ENCODE measurements around the gene ERBB4.

Gene ERBB4

GRCh38 chr2:211875488-211875887 is 663.1 kb downstream of the ERBB4 start:
- no peak for DNase-seq

GRCh38 chr2:211868996-211869533 is 669.5 kb downstream of the ERBB4 start:
- no peak for DNase-seq

GRCh38 chr2:211867845-211868451 is 670.7 kb downstream of the ERBB4 start:
- DNase-seq, result no peak

GRCh38 chr2:211864328-211864727 is 674.3 kb downstream of the ERBB4 start:
- DNase-seq, result no peak

- DNase-seq, result no peak
Observed at GRCh38 chr2:211860224-211860623, 678.4 kb downstream of the ERBB4 start.

GRCh38 chr2:211854832-211855231 is 683.8 kb downstream of the ERBB4 start:
- DNase-seq, result no peak

- no peak for DNase-seq
Observed at GRCh38 chr2:211846714-211847113, 691.9 kb downstream of the ERBB4 start.

GRCh38 chr2:211846036-211846400 is 692.6 kb downstream of the ERBB4 start:
- DNase-seq, result no peak

GRCh38 chr2:211845338-211846035 is 693.1 kb downstream of the ERBB4 start:
- no peak for DNase-seq

- DNase-seq, result no peak
Observed at GRCh38 chr2:211837706-211838105, 700.9 kb downstream of the ERBB4 start.

GRCh38 chr2:211837206-211837605 is 701.4 kb downstream of the ERBB4 start:
- DNase-seq, result no peak

GRCh38 chr2:211836409-211836808 is 702.2 kb downstream of the ERBB4 start:
- DNase-seq, result no peak

GRCh38 chr2:211835695-211836094 is 702.9 kb downstream of the ERBB4 start:
- no peak for DNase-seq

- DNase-seq, result no peak
Observed at GRCh38 chr2:211833582-211834279, 704.9 kb downstream of the ERBB4 start.

GRCh38 chr2:211829725-211830124 is 708.9 kb downstream of the ERBB4 start:
- no peak for DNase-seq

GRCh38 chr2:211823886-211824479 is 714.6 kb downstream of the ERBB4 start:
- DNase-seq, result no peak

GRCh38 chr2:211822686-211823335 is 715.8 kb downstream of the ERBB4 start:
- DNase-seq, result no peak

- DNase-seq, result no peak
Observed at GRCh38 chr2:211816754-211817153, 721.8 kb downstream of the ERBB4 start.

- DNase-seq, result no peak
Observed at GRCh38 chr2:211812587-211812986, 726.0 kb downstream of the ERBB4 start.

GRCh38 chr2:211802666-211803065 is 735.9 kb downstream of the ERBB4 start:
- no peak for DNase-seq

- no peak for DNase-seq
Observed at GRCh38 chr2:211800001-211800400, 738.6 kb downstream of the ERBB4 start.

GRCh38 chr2:211798868-211799267 is 739.7 kb downstream of the ERBB4 start:
- no peak for DNase-seq

- no peak for DNase-seq
Observed at GRCh38 chr2:211793690-211794089, 744.9 kb downstream of the ERBB4 start.
